Osteoblast (primary cell): ENCODE measurements around the gene VAC14. TPM values are rescaled to one million over a fixed set of nuclear protein-coding genes. Genes with fewer than 3 reads are reported as not detected.

Experiments
- DNase-seq: peaks from one replicate; pipeline ENCODE4 v3.0.0; 2011; ENCODE audit warnings: low spot score, mixed read lengths; ENCODE audit not compliant: insufficient read length; ENCODE audit errors: missing footprints
- H2AFZ ChIP-seq: 2 replicates; pipeline ENCODE4 v1.6.0; 2011; ENCODE audit warnings: mild to moderate bottlenecking, low read length
- H3K27ac ChIP-seq: 2 replicates; pipeline ENCODE4 v1.5.1; 2011; ENCODE audit warnings: mild to moderate bottlenecking, low read depth, low read length, moderate library complexity
- H3K27me3 ChIP-seq: 2 replicates; pipeline ENCODE4 v1.6.0; 2012; ENCODE audit warnings: mild to moderate bottlenecking, control low read depth, inconsistent platforms, low read length, moderate library complexity; ENCODE audit not compliant: insufficient read depth
- H3K36me3 ChIP-seq: 2 replicates; pipeline ENCODE4 v1.5.1; 2011; ENCODE audit warnings: mild to moderate bottlenecking, low read length, control low read depth, moderate library complexity; ENCODE audit not compliant: insufficient read depth
- H3K4me1 ChIP-seq: 2 replicates; pipeline ENCODE4 v1.5.1; 2011; ENCODE audit warnings: mild to moderate bottlenecking, low read length, control low read depth, moderate library complexity; ENCODE audit not compliant: insufficient read depth
- H3K4me2 ChIP-seq: 2 replicates; pipeline ENCODE4 v1.6.0; 2011; ENCODE audit warnings: mild to moderate bottlenecking, low read length; ENCODE audit not compliant: insufficient read depth
- H3K4me3 ChIP-seq: fragments of 200-600 bp; sonication (generic); 3 replicates; pipeline ENCODE4 v1.5.1; 2012; ENCODE audit warnings: mild to moderate bottlenecking, low read length, inconsistent platforms; ENCODE audit not compliant: insufficient read depth
- H3K79me2 ChIP-seq: 2 replicates; pipeline ENCODE4 v1.6.0; 2012; ENCODE audit warnings: mild to moderate bottlenecking, low read length, control low read depth, inconsistent platforms; ENCODE audit not compliant: insufficient read depth
- H3K9me3 ChIP-seq: 2 replicates; pipeline ENCODE4 v1.5.1; 2011; ENCODE audit warnings: low read depth, low read length, control low read depth
- H4K20me1 ChIP-seq: 2 replicates; pipeline ENCODE4 v1.6.0; 2012; ENCODE audit warnings: mild to moderate bottlenecking, low read length, control low read depth; ENCODE audit not compliant: insufficient read depth
- CTCF ChIP-seq: IDR thresholded peaks from 2 replicates; pipeline ENCODE4 v1.5.1; 2011; ENCODE audit warnings: mild to moderate bottlenecking, low read depth, low read length, moderate library complexity; ENCODE audit errors: extremely low read depth
- total RNA-seq: library from RNA; depleted of rRNA; stranded (reverse); fragments of >200 nt; gene quantifications from 2 replicates; pipeline ENCODE4 v1.2.3, GENCODE V29; 2012

Gene VAC14
- total RNA-seq, 1 donor: 72.7 TPM

DNA sequence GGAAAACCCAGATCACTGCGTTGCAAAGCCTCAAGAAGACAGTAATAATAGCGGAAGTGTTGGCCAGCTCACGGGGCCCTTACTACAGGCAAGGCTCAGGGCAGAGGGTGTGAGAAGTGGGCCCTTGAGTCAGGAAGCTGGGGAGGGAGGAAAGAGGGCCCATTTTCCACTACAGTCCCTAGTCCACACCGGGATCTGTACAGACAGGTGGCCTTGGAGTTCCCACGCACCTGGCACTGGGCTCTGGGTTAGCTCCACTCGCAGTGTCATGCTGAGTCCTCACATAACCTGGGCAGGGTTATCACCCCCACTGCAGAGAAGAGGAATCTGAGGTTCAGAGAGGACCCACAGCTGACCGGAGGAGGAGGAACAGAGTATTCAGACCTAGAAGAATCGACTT is 98.3 kb downstream of the VAC14 start:
- Histone ChIP-seq H3K4me3 (no peak overlapping the region), H3K27me3 (no peaks in the 10 kb centered on the region), H2AFZ (no peak overlapping the region), H3K79me2 (peaks cover 9% of the 10 kb centered on the region), H3K9me3 (no peaks in the 10 kb centered on the region), H3K36me3 (peaks cover 4% of the 10 kb centered on the region), H3K27ac (peak overlapping the region; percentile 88), H3K4me1 (peaks cover 72% of the 10 kb centered on the region), H4K20me1 (no peaks in the 10 kb centered on the region), H3K4me2 (peak overlapping the region; percentile 32)
- no peak for DNase-seq
- no peak for TF ChIP-seq CTCF

GRCh38 chr16:70701998-70702397 is 99.0 kb downstream of the VAC14 start:
- Histone ChIP-seq H3K4me2 (no peak overlapping the region), H3K4me3 (no peak overlapping the region), H3K4me1 (peaks cover 70% of the 10 kb centered on the region), H3K36me3 (peaks cover 4% of the 10 kb centered on the region), H3K9me3 (no peaks in the 10 kb centered on the region), H4K20me1 (no peaks in the 10 kb centered on the region), H3K79me2 (peaks cover 9% of the 10 kb centered on the region), H2AFZ (no peak overlapping the region), H3K27me3 (no peaks in the 10 kb centered on the region), H3K27ac (peak overlapping the region; percentile 88)
- TF ChIP-seq CTCF: no peak
- peak; percentile 87 for DNase-seq

DNA sequence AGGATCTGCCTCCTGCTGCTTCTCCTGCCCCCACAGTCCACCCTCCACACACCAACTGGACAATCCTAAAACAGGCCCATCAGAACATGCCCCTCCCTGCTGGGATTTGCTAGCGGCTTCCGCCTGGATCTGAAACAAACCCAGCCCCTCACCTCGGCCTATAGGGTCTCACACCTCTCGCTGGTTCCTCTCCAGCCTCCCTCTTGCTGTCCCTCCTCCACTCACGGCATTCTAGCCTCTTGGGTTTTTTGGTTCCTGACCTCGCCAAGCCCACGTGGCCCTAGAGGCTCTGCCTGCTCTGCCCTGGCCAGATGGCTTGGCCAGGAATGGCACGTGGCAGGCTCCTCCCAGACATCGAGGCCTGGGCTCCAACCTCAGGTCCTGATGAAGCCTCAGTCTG is 99.4 kb downstream of the VAC14 start:
- no peaks in the 10 kb centered on the region for H4K20me1 ChIP-seq
- H3K79me2 ChIP-seq: peaks cover 9% of the 10 kb centered on the region
- peak overlapping the region; percentile 88 for H3K27ac ChIP-seq
- H3K36me3 ChIP-seq: peaks cover 4% of the 10 kb centered on the region
- TF ChIP-seq CTCF: no peak
- H3K27me3 ChIP-seq: no peaks in the 10 kb centered on the region
- H3K9me3 ChIP-seq: no peaks in the 10 kb centered on the region
- peaks cover 66% of the 10 kb centered on the region for H3K4me1 ChIP-seq
- no peak for DNase-seq
- no peak overlapping the region for H3K4me2 ChIP-seq
- H2AFZ ChIP-seq: no peak overlapping the region
- no peak overlapping the region for H3K4me3 ChIP-seq

- TF ChIP-seq CTCF: no peak
- H3K9me3 ChIP-seq: no peaks in the 10 kb centered on the region
- peaks cover 6% of the 10 kb centered on the region for H3K79me2 ChIP-seq
- H3K4me3 ChIP-seq: no peak overlapping the region
- H4K20me1 ChIP-seq: no peaks in the 10 kb centered on the region
- no peak overlapping the region for H2AFZ ChIP-seq
- peaks cover 4% of the 10 kb centered on the region for H3K36me3 ChIP-seq
- peak overlapping the region; percentile 61 for H3K27ac ChIP-seq
- H3K27me3 ChIP-seq: no peaks in the 10 kb centered on the region
- DNase-seq: peak; percentile 87
- H3K4me2 ChIP-seq: no peak overlapping the region
- H3K4me1 ChIP-seq: peaks cover 60% of the 10 kb centered on the region
Measured at GRCh38 chr16:70701036-70701435, 99.9 kb downstream of the VAC14 start.
